ENCODE results near the gene GRM8. TPM values are rescaled to one million over a fixed set of nuclear protein-coding genes. Genes with fewer than 3 reads are reported as not detected.

The GRM8 gene
- polyA plus RNA-seq, 1 donor (not counting 4 experiments of a cell fraction or from before 2014, with no cell fraction given) = not detected

- Histone ChIP-seq H3K4me1 (ENCODE audit: control insufficient read depth, extremely low read depth, insufficient read depth, low read length) (no peaks in the 10 kb centered on the region), H3K36me3 (ENCODE audit: control insufficient read depth in 2 of 2, extremely low read depth in 1 of 2, insufficient read depth in 2 of 2, low read length in 2 of 2) (no peaks in the 10 kb centered on the region), H3K4me3 (ENCODE audit: control insufficient read depth in 2 of 3, extremely low read depth in 1 of 3, insufficient read depth in 2 of 3, low read depth in 1 of 3, low read length in 3 of 3) (no peak overlapping the region), H3K9me3 (ENCODE audit: control insufficient read depth, low read depth, low read length) (no peaks in the 10 kb centered on the region), H3K9ac (ENCODE audit: control insufficient read depth, extremely low read depth, insufficient read depth, low read length) (no peak overlapping the region), H3K9me1 (ENCODE audit: control insufficient read depth, extremely low read depth, insufficient read depth, low read length) (no peaks in the 10 kb centered on the region), H3K27ac (ENCODE audit: control insufficient read depth, insufficient read depth, low read length) (no peak overlapping the region), H4K20me1 (ENCODE audit: control insufficient read depth, extremely low read depth, insufficient read depth, low read length) (no peaks in the 10 kb centered on the region), H3K27me3 (ENCODE audit: control insufficient read depth, extremely low read depth, insufficient read depth, low read length) (no peaks in the 10 kb centered on the region), H3K4me2 (ENCODE audit: control insufficient read depth, extremely low read depth, insufficient read depth, low read depth, low read length) (no peak overlapping the region), H2AFZ (ENCODE audit: control insufficient read depth, low read length) (no peak overlapping the region), H3K79me2 (ENCODE audit: control insufficient read depth, insufficient read depth, low read length) (no peaks in the 10 kb centered on the region)
- FAIRE-seq (no peak), DNase-seq (ENCODE audit: low read depth, low spot score) (no peak)
- no peak for TF ChIP-seq EZH2 (IDR thresholded peaks at IDR 0.05; ENCODE audit: low read length)
- TF ChIP-seq CTCF (optimal IDR thresholded peaks at IDR 0.05 in 1 of 3, IDR thresholded peaks at IDR 0.05 in 1 of 3, conservative IDR thresholded peaks at IDR 0.05 in 1 of 3; ENCODE audit: extremely low read depth in 1 of 3, insufficient read depth in 2 of 3, low read length in 3 of 3) = no peak
- dilution Hi-C loops (cut with MboI; ENCODE audit: extremely low pct_ligation_motif_present, low sequenced_read_pairs) = no loop called here
These were observed 741.7 kb downstream of the GRM8 start for GRCh38 chr7:126511046-126511445.

- Histone ChIP-seq H3K4me3 (ENCODE audit: control insufficient read depth in 2 of 3, extremely low read depth in 1 of 3, insufficient read depth in 2 of 3, low read depth in 1 of 3, low read length in 3 of 3) (no peak overlapping the region), H2AFZ (ENCODE audit: control insufficient read depth, low read length) (no peak overlapping the region), H3K4me2 (ENCODE audit: control insufficient read depth, extremely low read depth, insufficient read depth, low read depth, low read length) (no peak overlapping the region), H3K27ac (ENCODE audit: control insufficient read depth, insufficient read depth, low read length) (no peak overlapping the region), H4K20me1 (ENCODE audit: control insufficient read depth, extremely low read depth, insufficient read depth, low read length) (no peaks in the 10 kb centered on the region), H3K27me3 (ENCODE audit: control insufficient read depth, extremely low read depth, insufficient read depth, low read length) (no peaks in the 10 kb centered on the region), H3K9ac (ENCODE audit: control insufficient read depth, extremely low read depth, insufficient read depth, low read length) (no peak overlapping the region), H3K9me3 (ENCODE audit: control insufficient read depth, low read depth, low read length) (no peaks in the 10 kb centered on the region), H3K79me2 (ENCODE audit: control insufficient read depth, insufficient read depth, low read length) (no peaks in the 10 kb centered on the region), H3K9me1 (ENCODE audit: control insufficient read depth, extremely low read depth, insufficient read depth, low read length) (no peaks in the 10 kb centered on the region), H3K4me1 (ENCODE audit: control insufficient read depth, extremely low read depth, insufficient read depth, low read length) (no peaks in the 10 kb centered on the region), H3K36me3 (ENCODE audit: control insufficient read depth in 2 of 2, extremely low read depth in 1 of 2, insufficient read depth in 2 of 2, low read length in 2 of 2) (no peaks in the 10 kb centered on the region)
- FAIRE-seq (no peak), DNase-seq (ENCODE audit: low read depth, low spot score) (no peak)
- TF ChIP-seq CTCF (optimal IDR thresholded peaks at IDR 0.05 in 1 of 3, IDR thresholded peaks at IDR 0.05 in 1 of 3, conservative IDR thresholded peaks at IDR 0.05 in 1 of 3; ENCODE audit: extremely low read depth in 1 of 3, insufficient read depth in 2 of 3, low read length in 3 of 3) (no peak), EZH2 (IDR thresholded peaks at IDR 0.05; ENCODE audit: low read length) (no peak)
- dilution Hi-C loops (cut with MboI; ENCODE audit: extremely low pct_ligation_motif_present, low sequenced_read_pairs) = no loop called here
These were observed 751.1 kb downstream of the GRM8 start for GRCh38 chr7:126501617-126502016.
